ENCODE data around the gene MSLN. TPM values are rescaled to one million over a fixed set of nuclear protein-coding genes. Genes with fewer than 3 reads are reported as not detected.

Gene MSLN
- total RNA-seq, 1 experiment from 2014 or later: not detected

DNA sequence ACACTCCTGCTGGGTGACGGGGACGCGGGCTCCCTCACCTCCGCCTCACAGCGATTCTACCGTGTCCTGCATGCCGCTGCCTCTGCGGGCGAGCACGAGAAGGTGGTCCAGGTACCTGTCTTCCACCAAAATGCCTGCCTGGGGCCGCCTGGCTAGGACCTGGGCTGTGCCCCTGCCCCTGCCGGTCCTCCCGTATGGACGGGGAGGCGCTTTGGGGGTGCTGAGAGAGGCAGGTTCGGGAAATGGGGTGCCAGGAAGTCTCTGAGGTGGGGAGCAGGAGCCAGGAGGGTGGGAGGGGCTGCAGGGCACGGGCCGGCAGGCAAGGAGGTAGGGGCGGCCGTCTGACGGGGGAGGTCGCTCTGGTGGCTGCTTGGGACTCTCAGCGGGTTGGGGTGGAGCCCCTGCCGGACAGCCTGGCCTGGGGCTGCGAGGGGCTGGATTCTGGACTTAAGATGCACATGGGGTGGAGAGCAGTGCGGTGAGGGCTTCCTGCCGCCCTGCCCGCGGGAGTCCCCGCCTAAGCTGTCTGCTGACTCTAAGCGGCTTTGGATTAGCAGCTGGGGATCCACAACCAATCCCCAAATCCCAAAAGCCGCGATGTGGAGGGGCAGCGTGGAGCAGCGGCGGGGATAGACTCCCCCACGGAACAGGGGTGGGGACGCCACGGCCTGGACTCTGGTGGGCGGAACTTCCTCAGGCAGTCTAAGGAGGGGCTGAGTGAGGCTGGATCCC lies 33.7 kb downstream of the MSLN start:
- BruUV-seq (replicated peaks): no TSS peak
- TF ChIP-seq, protein P1, sequence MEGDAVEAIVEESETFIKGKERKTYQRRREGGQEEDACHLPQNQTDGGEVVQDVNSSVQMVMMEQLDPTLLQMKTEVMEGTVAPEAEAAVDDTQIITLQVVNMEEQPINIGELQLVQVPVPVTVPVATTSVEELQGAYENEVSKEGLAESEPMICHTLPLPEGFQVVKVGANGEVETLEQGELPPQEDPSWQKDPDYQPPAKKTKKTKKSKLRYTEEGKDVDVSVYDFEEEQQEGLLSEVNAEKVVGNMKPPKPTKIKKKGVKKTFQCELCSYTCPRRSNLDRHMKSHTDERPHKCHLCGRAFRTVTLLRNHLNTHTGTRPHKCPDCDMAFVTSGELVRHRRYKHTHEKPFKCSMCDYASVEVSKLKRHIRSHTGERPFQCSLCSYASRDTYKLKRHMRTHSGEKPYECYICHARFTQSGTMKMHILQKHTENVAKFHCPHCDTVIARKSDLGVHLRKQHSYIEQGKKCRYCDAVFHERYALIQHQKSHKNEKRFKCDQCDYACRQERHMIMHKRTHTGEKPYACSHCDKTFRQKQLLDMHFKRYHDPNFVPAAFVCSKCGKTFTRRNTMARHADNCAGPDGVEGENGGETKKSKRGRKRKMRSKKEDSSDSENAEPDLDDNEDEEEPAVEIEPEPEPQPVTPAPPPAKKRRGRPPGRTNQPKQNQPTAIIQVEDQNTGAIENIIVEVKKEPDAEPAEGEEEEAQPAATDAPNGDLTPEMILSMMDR (conservative IDR thresholded peaks at IDR 0.05; ENCODE audit: low read depth, low read length): no peak
- no peak for TF ChIP-seq EZH2 (IDR thresholded peaks at IDR 0.05; ENCODE audit: borderline replicate concordance, low read depth, low read length, poor library complexity, severe bottlenecking)
- Histone ChIP-seq H3K27ac (ENCODE audit: low read depth, low read length, poor library complexity, severe bottlenecking) (no peak overlapping the region), H3K4me1 (ENCODE audit: insufficient read depth, low read length, poor library complexity, severe bottlenecking) (peaks cover 6% of the 10 kb centered on the region), H3K27me3 (replicated peaks; ENCODE audit: insufficient read depth, low read depth, low read length, poor library complexity) (no peaks in the 10 kb centered on the region), H3K4me3 (ENCODE audit: low read depth, low read length, poor library complexity, severe bottlenecking) (no peak overlapping the region), H3K9me3 (ENCODE audit: low read depth, low read length, poor library complexity, severe bottlenecking) (no peaks in the 10 kb centered on the region), H3K36me3 (ENCODE audit: insufficient read depth, low read length, poor library complexity, severe bottlenecking) (peaks cover 36% of the 10 kb centered on the region)
- no peak for DNase-seq (ENCODE audit: low spot score)
- intact Hi-C loops (cut with micrococcal nuclease; ENCODE audit: unreplicated experiment): no loop called here
- CTCF ChIA-PET: no interaction called here
- POLR2A ChIA-PET (ENCODE audit: low non-redundant PET): no interaction called here

DNA sequence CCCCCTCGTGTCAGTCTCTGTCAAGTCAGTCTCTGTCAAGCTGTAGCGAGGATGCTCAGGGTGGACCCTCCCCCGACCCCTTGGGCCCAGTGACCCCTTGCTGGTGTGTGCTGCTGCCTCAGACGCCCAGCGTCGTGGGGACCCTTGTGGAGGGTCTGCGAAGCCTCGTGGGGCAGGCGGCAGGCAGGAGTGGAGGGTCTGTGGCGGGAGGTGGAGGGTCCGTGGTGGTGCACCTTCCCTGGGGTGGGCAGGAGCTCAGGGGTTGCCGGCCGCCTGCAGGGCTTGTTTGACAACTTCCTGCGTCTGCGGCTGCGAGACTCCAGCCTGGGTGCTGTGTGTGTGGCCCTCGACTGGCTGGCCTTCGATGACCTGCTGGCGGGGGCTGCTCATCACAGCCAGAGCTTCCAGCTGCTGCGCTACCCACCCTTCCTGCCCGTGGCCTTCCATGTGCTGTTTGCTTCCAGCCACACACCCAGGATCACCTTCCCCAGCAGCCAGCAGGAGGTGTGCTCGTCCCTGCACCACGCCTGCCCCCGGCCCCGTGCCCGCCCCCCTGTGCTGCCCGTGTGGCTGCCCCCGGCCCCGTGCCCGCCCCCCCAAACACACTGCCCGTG lies 34.4 kb downstream of the MSLN start:
- ChIA-PET CTCF (no interaction called here), POLR2A (ENCODE audit: low non-redundant PET) (no interaction called here)
- no TSS peak for BruUV-seq (replicated peaks)
- TF ChIP-seq EZH2 (IDR thresholded peaks at IDR 0.05; ENCODE audit: borderline replicate concordance, low read depth, low read length, poor library complexity, severe bottlenecking): no peak
- TF ChIP-seq, protein P1 (conservative IDR thresholded peaks at IDR 0.05; ENCODE audit: low read depth, low read length): no peak
- DNase-seq (ENCODE audit: low spot score): no peak
- H3K36me3 ChIP-seq (ENCODE audit: insufficient read depth, low read length, poor library complexity, severe bottlenecking): peaks cover 31% of the 10 kb centered on the region
- H3K27me3 ChIP-seq (replicated peaks; ENCODE audit: insufficient read depth, low read depth, low read length, poor library complexity): peaks cover under 1% of the 10 kb centered on the region
- H3K4me3 ChIP-seq (ENCODE audit: low read depth, low read length, poor library complexity, severe bottlenecking): no peak overlapping the region
- H3K9me3 ChIP-seq (ENCODE audit: low read depth, low read length, poor library complexity, severe bottlenecking): no peaks in the 10 kb centered on the region
- no peaks in the 10 kb centered on the region for H3K4me1 ChIP-seq (ENCODE audit: insufficient read depth, low read length, poor library complexity, severe bottlenecking)
- intact Hi-C loops (cut with micrococcal nuclease; ENCODE audit: unreplicated experiment): no loop called here
- no peak overlapping the region for H3K27ac ChIP-seq (ENCODE audit: low read depth, low read length, poor library complexity, severe bottlenecking)

DNA sequence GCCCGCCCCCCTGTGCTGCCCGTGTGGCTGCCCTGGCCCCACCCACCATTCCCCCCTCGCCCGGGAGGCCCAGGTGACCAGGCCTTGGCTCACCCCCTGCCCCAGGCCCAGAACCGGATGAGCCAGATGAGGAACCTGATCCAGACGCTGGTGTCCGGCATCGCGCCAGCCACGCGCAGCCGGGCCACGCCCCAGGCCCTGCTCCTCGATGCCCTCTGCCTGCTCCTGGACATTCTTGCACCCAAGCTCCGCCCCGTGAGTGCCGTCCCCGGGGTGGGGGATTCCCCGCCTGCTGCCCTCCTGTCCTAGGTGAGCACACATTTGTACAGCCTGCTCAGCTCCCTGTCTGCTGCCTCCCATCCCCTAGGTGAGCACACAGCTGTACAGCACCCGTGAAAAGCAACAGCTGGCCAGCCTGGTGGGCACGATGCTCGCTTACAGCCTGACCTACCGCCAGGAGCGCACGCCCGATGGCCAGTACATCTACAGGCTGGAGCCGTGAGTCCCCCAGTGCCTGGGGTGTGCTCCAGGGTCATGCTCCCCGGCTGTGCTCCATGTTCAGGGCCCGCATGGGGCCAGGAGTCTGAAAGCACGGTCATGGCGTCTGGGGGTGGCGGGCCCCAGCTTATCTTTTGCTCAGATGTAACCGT lies 35.2 kb downstream of the MSLN start:
- no TSS peak for BruUV-seq (replicated peaks)
- no peak for TF ChIP-seq EZH2 (IDR thresholded peaks at IDR 0.05; ENCODE audit: borderline replicate concordance, low read depth, low read length, poor library complexity, severe bottlenecking)
- TF ChIP-seq, protein P1 (conservative IDR thresholded peaks at IDR 0.05; ENCODE audit: low read depth, low read length): no peak
- intact Hi-C loops (cut with micrococcal nuclease; ENCODE audit: unreplicated experiment): no loop called here
- Histone ChIP-seq H3K4me1 (ENCODE audit: insufficient read depth, low read length, poor library complexity, severe bottlenecking) (no peaks in the 10 kb centered on the region), H3K27ac (ENCODE audit: low read depth, low read length, poor library complexity, severe bottlenecking) (no peak overlapping the region), H3K4me3 (ENCODE audit: low read depth, low read length, poor library complexity, severe bottlenecking) (no peak overlapping the region), H3K36me3 (ENCODE audit: insufficient read depth, low read length, poor library complexity, severe bottlenecking) (peaks cover 23% of the 10 kb centered on the region), H3K27me3 (replicated peaks; ENCODE audit: insufficient read depth, low read depth, low read length, poor library complexity) (peaks cover 8% of the 10 kb centered on the region), H3K9me3 (ENCODE audit: low read depth, low read length, poor library complexity, severe bottlenecking) (no peaks in the 10 kb centered on the region)
- ChIA-PET CTCF (no interaction called here), POLR2A (ENCODE audit: low non-redundant PET) (no interaction called here)
- DNase-seq (ENCODE audit: low spot score): no peak

All from A673 (cell line).